HepG2 (cell line): Measurements from ENCODE around the gene GJD3. TPM values are rescaled to one million over a fixed set of nuclear protein-coding genes. Genes with fewer than 3 reads are reported as not detected.
A peak's percentile ranks its signal among the peaks of the same experiment; 100 is the strongest.

Experiments used
- ARHGAP35 ChIP-seq: sonication (generic); formaldehyde crosslinking; IDR thresholded peaks from 2 replicates; pipeline ENCODE4 v1.9.0; 2022; ENCODE audit warnings: mild to moderate bottlenecking, inconsistent platforms, moderate library complexity, missing genetic modification reagents, borderline replicate concordance
- DDIT3 ChIP-seq: sonication (generic); formaldehyde crosslinking; IDR thresholded peaks from 2 replicates; pipeline ENCODE4 v1.4.0; 2020; ENCODE audit warnings: mild to moderate bottlenecking, missing genetic modification reagents
- EED ChIP-seq: sonication (generic); formaldehyde crosslinking; IDR thresholded peaks from 2 replicates; pipeline ENCODE4 v1.5.0; 2020; ENCODE audit warnings: mild to moderate bottlenecking, missing genetic modification reagents
- FOXJ3 ChIP-seq: sonication (generic); formaldehyde crosslinking; IDR thresholded peaks from 2 replicates; pipeline ENCODE4 v1.4.0; 2020; ENCODE audit warnings: missing genetic modification reagents, mild to moderate bottlenecking, borderline replicate concordance
- FOXO4 ChIP-seq: sonication (generic); formaldehyde crosslinking; conservative IDR thresholded peaks from 2 replicates; pipeline ENCODE4 v1.8.1; 2023; ENCODE audit warnings: missing genetic modification reagents
- HHEX ChIP-seq: IDR thresholded peaks from 2 replicates; pipeline ENCODE4 v1.6.1; 2016; ENCODE audit warnings: control low read depth
- HOXA7 ChIP-seq: sonication (generic); formaldehyde crosslinking; IDR thresholded peaks from 2 replicates; pipeline ENCODE4 v1.8.1; 2022; ENCODE audit warnings: mild to moderate bottlenecking, missing genetic modification reagents, moderate library complexity
- MAF1 ChIP-seq: sonication (generic); formaldehyde crosslinking; IDR thresholded peaks from 2 replicates; pipeline ENCODE4 v1.5.0; 2020; ENCODE audit warnings: missing genetic modification reagents, borderline replicate concordance
- MTF2 ChIP-seq: sonication (generic); formaldehyde crosslinking; IDR thresholded peaks from 2 replicates; pipeline ENCODE4 v1.5.0; 2020; ENCODE audit warnings: missing genetic modification reagents, borderline replicate concordance
- NR0B2 ChIP-seq: sonication (generic); formaldehyde crosslinking; IDR thresholded peaks from 2 replicates; pipeline ENCODE4 v1.4.0; 2020; ENCODE audit warnings: mild to moderate bottlenecking, missing genetic modification reagents
- ZBTB7B ChIP-seq: sonication (generic); formaldehyde crosslinking; IDR thresholded peaks from 2 replicates; pipeline ENCODE4 v1.4.0; 2020; ENCODE audit warnings: missing genetic modification reagents
- ZFP1 ChIP-seq: IDR thresholded peaks from 2 replicates; pipeline ENCODE4 v1.6.1; 2016
- ZNF225 ChIP-seq: sonication (generic); formaldehyde crosslinking; IDR thresholded peaks from 2 replicates; pipeline ENCODE4 v1.4.0; 2020; ENCODE audit warnings: mild to moderate bottlenecking, missing genetic modification reagents
- ZNF501 ChIP-seq: sonication (generic); formaldehyde crosslinking; IDR thresholded peaks from 2 replicates; pipeline ENCODE4 v1.5.1; 2020; ENCODE audit warnings: mild to moderate bottlenecking, moderate library complexity, missing genetic modification reagents
- ZNF567 ChIP-seq: sonication (generic); formaldehyde crosslinking; IDR thresholded peaks from 2 replicates; pipeline ENCODE4 v1.8.1; 2023; ENCODE audit warnings: mild to moderate bottlenecking, missing genetic modification reagents, borderline replicate concordance
- ZNF709 ChIP-seq: sonication (generic); formaldehyde crosslinking; IDR thresholded peaks from 2 replicates; pipeline ENCODE4 v1.5.0; 2020; ENCODE audit warnings: mild to moderate bottlenecking, missing genetic modification reagents
- ZSCAN29 ChIP-seq: sonication (generic); formaldehyde crosslinking; conservative IDR thresholded peaks from 2 replicates; pipeline ENCODE4 v1.4.0; 2020; ENCODE audit warnings: mild to moderate bottlenecking, missing genetic modification reagents
- polyA plus RNA-seq, 8 experiments: library from polyadenylated mRNA; depleted of rRNA in 3 of 8; stranded (reverse) in 7 of 8; unstranded in 1 of 8; fragments of >200 nt; fragmentation: Illumina TruSeq in 4 of 8; extraction: Trizol in 4 of 8; gene quantifications; 2 replicates each; pipeline versions ENCODE4 v1.2.1 to v1.2.3, GENCODE V29; 2011 to 2016; ENCODE audit warnings: low read depth in 4 of 8, missing spikeins in 1 of 8, mixed read lengths in 1 of 8; ENCODE audit not compliant: insufficient read depth in 1 of 8
- total RNA-seq, 5 experiments: library from RNA; depleted of rRNA; stranded (reverse); fragments of >200 nt; fragmentation: Illumina TruSeq; extraction: Trizol; gene quantifications; 2 replicates each; pipeline ENCODE4 v1.2.3, GENCODE V29; 2016; ENCODE audit warnings: low read depth in 1 of 5
- TF ChIP-seq, protein P1 (sequence below): sonication (generic); formaldehyde crosslinking; IDR thresholded peaks from 2 replicates; pipeline ENCODE4 v1.4.0; 2020; ENCODE audit warnings: low read depth, mild to moderate bottlenecking, missing genetic modification reagents
- TF ChIP-seq, protein P2 (sequence below): sonication (generic); formaldehyde crosslinking; IDR thresholded peaks from 2 replicates; pipeline ENCODE4 v1.8.1; 2023; ENCODE audit warnings: mild to moderate bottlenecking, missing genetic modification reagents
- TF ChIP-seq, protein P3 (sequence below): sonication (generic); formaldehyde crosslinking; IDR thresholded peaks from 2 replicates; pipeline ENCODE4 v1.9.0; 2021; ENCODE audit warnings: missing genetic modification reagents, mild to moderate bottlenecking, borderline replicate concordance
- TF ChIP-seq, protein P4 (sequence below): sonication (generic); formaldehyde crosslinking; conservative IDR thresholded peaks from 2 replicates; pipeline ENCODE4 v1.4.0; 2020; ENCODE audit warnings: missing genetic modification reagents

The GJD3 gene
- total and polyA plus RNA-seq, 2 of the 13 experiments (the other 11 are each of a cell fraction or from before 2014, with no cell fraction given): not detected

DNA sequence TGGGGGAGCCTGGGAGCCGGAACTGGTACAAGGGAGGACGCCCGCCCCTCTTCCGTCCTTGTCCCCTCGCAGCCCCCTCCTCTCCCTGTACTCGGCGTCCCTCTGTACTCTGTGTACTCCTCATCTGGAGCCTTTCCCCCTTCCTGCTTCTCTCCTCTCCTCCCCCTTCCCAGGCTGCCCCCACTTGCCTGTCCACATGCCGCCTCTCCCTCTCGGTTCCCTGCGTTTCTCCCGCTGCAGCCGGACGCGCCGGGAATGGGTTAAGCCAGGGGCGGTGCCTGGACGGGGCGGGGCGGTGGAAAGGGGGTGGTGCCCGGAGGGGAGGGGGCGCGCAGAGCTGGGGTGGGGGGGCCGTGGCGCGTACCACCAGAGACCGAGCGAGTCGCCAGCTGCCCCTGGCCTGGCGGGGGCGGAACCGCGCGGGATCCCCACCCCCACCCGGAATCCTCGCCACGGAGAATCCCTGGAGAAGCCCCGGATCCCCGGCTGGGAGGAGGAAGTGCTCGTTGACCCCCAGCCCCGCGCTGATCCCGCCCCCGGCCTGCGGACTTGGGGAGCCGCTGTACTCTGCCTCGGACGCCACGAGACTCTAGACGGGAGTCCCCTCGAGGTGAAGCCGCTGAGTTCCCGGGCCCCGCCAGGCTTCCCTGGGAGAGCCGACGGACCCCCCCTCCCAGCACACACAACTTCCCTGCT is 22.6 kb downstream of the GJD3 start (continued):
- TF ChIP-seq ZSCAN29 (CRISPR knock-in tag) (no peak), MTF2 (CRISPR knock-in tag) (no peak), ZNF225 (CRISPR knock-in tag) (0 out of 2 replicates have a peak, but pooled peaks have one; percentile 1), ZFP1 (no peak), ZNF709 (0 out of 2 replicates have a peak, but pooled peaks have one; percentile 11), ARHGAP35 (0 out of 2 replicates have a peak, but pooled peaks have one; percentile 11), MAF1 (CRISPR knock-in tag) (0 out of 2 replicates have a peak, but pooled peaks have one; percentile 24), FOXJ3 (CRISPR knock-in tag) (no peak), DDIT3 (CRISPR knock-in tag) (no peak), ZBTB7B (CRISPR knock-in tag) (peak; percentile 17; the same call in 1 of the 2 replicates), ZNF501 (CRISPR knock-in tag) (no peak), ZNF567 (CRISPR knock-in tag) (no peak), HHEX (no peak), HOXA7 (0 out of 2 replicates have a peak, but pooled peaks have one; percentile 36), FOXO4 (CRISPR knock-in tag) (no peak), NR0B2 (no peak), EED (CRISPR knock-in tag) (no peak)
- TF ChIP-seq, protein P1, sequence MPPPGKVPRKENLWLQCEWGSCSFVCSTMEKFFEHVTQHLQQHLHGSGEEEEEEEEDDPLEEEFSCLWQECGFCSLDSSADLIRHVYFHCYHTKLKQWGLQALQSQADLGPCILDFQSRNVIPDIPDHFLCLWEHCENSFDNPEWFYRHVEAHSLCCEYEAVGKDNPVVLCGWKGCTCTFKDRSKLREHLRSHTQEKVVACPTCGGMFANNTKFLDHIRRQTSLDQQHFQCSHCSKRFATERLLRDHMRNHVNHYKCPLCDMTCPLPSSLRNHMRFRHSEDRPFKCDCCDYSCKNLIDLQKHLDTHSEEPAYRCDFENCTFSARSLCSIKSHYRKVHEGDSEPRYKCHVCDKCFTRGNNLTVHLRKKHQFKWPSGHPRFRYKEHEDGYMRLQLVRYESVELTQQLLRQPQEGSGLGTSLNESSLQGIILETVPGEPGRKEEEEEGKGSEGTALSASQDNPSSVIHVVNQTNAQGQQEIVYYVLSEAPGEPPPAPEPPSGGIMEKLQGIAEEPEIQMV (CRISPR knock-in tag): no peak
- TF ChIP-seq, protein P2, sequence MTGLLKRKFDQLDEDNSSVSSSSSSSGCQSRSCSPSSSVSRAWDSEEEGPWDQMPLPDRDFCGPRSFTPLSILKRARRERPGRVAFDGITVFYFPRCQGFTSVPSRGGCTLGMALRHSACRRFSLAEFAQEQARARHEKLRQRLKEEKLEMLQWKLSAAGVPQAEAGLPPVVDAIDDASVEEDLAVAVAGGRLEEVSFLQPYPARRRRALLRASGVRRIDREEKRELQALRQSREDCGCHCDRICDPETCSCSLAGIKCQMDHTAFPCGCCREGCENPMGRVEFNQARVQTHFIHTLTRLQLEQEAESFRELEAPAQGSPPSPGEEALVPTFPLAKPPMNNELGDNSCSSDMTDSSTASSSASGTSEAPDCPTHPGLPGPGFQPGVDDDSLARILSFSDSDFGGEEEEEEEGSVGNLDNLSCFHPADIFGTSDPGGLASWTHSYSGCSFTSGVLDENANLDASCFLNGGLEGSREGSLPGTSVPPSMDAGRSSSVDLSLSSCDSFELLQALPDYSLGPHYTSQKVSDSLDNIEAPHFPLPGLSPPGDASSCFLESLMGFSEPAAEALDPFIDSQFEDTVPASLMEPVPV (CRISPR knock-in tag): no peak
- TF ChIP-seq, protein P3, sequence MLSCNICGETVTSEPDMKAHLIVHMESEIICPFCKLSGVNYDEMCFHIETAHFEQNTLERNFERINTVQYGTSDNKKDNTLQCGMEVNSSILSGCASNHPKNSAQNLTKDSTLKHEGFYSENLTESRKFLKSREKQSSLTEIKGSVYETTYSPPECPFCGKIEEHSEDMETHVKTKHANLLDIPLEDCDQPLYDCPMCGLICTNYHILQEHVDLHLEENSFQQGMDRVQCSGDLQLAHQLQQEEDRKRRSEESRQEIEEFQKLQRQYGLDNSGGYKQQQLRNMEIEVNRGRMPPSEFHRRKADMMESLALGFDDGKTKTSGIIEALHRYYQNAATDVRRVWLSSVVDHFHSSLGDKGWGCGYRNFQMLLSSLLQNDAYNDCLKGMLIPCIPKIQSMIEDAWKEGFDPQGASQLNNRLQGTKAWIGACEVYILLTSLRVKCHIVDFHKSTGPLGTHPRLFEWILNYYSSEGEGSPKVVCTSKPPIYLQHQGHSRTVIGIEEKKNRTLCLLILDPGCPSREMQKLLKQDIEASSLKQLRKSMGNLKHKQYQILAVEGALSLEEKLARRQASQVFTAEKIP: no peak
- TF ChIP-seq, protein P4, sequence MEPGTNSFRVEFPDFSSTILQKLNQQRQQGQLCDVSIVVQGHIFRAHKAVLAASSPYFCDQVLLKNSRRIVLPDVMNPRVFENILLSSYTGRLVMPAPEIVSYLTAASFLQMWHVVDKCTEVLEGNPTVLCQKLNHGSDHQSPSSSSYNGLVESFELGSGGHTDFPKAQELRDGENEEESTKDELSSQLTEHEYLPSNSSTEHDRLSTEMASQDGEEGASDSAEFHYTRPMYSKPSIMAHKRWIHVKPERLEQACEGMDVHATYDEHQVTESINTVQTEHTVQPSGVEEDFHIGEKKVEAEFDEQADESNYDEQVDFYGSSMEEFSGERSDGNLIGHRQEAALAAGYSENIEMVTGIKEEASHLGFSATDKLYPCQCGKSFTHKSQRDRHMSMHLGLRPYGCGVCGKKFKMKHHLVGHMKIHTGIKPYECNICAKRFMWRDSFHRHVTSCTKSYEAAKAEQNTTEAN (CRISPR knock-in tag): 0 out of 2 replicates have a peak, but pooled peaks have one; percentile 45
